Measurements from ENCODE around the gene BRS3. TPM values are rescaled to one million over a fixed set of nuclear protein-coding genes. Genes with fewer than 3 reads are reported as not detected.

BRS3 gene
- total and polyA plus RNA-seq, 2 experiments from 2014 or later: not detected

DNA sequence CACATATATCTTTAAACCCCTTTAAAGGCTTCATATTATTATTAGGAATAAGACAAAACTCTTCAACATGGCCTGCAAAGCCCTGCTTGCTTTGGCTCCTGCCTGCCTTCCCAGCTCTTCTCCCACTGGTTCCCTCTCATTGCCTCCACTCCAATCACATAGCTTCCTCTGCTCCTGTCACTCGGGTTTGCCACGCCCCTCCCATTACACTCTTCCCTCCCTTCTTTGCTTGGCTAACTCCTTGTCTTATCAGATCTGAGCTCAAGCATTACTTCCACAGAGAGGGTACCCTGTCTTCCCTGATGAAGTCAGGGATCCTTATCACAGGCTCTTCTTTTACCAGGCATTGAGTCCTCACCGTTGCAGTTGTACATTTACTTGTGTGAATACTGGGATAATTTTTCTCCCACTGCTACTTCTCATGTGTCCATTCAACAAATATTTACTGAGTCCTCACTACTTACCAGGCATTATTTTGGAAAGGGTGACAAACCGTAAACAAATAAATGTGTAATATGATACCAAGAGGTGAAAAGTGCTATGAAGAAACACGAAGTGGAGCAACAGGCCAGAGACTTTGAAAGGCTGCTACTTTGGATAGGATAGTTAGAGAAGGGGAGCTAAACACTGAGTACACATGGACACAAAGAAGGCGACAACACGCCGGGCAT is 41.0 kb downstream of the BRS3 start (continued):
- TF ChIP-seq, protein P1, sequence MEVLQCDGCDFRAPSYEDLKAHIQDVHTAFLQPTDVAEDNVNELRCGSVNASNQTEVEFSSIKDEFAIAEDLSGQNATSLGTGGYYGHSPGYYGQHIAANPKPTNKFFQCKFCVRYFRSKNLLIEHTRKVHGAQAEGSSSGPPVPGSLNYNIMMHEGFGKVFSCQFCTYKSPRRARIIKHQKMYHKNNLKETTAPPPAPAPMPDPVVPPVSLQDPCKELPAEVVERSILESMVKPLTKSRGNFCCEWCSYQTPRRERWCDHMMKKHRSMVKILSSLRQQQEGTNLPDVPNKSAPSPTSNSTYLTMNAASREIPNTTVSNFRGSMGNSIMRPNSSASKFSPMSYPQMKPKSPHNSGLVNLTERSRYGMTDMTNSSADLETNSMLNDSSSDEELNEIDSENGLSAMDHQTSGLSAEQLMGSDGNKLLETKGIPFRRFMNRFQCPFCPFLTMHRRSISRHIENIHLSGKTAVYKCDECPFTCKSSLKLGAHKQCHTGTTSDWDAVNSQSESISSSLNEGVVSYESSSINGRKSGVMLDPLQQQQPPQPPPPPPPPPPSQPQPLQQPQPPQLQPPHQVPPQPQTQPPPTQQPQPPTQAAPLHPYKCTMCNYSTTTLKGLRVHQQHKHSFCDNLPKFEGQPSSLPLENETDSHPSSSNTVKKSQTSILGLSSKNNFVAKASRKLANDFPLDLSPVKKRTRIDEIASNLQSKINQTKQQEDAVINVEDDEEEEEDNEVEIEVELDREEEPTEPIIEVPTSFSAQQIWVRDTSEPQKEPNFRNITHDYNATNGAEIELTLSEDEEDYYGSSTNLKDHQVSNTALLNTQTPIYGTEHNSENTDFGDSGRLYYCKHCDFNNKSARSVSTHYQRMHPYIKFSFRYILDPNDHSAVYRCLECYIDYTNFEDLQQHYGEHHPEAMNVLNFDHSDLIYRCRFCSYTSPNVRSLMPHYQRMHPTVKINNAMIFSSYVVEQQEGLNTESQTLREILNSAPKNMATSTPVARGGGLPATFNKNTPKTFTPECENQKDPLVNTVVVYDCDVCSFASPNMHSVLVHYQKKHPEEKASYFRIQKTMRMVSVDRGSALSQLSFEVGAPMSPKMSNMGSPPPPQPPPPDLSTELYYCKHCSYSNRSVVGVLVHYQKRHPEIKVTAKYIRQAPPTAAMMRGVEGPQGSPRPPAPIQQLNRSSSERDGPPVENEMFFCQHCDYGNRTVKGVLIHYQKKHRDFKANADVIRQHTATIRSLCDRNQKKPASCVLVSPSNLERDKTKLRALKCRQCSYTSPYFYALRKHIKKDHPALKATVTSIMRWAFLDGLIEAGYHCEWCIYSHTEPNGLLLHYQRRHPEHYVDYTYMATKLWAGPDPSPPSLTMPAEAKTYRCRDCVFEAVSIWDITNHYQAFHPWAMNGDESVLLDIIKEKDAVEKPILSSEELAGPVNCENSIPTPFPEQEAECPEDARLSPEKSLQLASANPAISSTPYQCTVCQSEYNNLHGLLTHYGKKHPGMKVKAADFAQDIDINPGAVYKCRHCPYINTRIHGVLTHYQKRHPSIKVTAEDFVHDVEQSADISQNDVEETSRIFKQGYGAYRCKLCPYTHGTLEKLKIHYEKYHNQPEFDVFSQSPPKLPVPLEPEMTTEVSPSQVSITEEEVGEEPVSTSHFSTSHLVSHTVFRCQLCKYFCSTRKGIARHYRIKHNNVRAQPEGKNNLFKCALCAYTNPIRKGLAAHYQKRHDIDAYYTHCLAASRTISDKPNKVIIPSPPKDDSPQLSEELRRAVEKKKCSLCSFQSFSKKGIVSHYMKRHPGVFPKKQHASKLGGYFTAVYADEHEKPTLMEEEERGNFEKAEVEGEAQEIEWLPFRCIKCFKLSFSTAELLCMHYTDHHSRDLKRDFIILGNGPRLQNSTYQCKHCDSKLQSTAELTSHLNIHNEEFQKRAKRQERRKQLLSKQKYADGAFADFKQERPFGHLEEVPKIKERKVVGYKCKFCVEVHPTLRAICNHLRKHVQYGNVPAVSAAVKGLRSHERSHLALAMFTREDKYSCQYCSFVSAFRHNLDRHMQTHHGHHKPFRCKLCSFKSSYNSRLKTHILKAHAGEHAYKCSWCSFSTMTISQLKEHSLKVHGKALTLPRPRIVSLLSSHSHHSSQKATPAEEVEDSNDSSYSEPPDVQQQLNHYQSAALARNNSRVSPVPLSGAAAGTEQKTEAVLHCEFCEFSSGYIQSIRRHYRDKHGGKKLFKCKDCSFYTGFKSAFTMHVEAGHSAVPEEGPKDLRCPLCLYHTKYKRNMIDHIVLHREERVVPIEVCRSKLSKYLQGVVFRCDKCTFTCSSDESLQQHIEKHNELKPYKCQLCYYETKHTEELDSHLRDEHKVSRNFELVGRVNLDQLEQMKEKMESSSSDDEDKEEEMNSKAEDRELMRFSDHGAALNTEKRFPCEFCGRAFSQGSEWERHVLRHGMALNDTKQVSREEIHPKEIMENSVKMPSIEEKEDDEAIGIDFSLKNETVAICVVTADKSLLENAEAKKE (CRISPR knock-in tag; IDR thresholded peaks at IDR 0.05): no peak
- TF ChIP-seq JUNB (IDR thresholded peaks at IDR 0.05; ENCODE audit: unreplicated experiment) (no peak), ZNF331 (CRISPR knock-in tag; IDR thresholded peaks at IDR 0.05; ENCODE audit: low read depth) (no peak), CREB1 (CRISPR knock-in tag; IDR thresholded peaks at IDR 0.05; ENCODE audit: low read depth) (no peak)

DNA sequence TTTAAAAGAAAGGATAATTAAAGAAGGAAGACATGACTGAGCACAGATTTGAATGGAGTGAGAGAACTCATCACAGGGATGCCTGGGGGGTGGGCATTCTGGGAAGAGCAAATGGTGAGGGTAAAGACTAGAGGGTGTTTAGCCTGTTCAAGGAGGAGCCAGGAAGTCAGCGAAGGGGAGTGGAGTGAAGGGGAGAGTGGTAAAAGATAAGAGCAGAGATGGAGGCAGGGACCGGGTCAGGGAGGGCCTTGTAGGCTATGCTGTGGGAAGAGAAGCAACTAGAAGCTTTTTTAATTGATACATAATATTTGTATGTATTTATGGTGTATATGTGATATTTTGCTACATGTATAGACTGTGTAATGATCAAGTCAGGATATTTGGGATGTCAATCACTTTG is 42.0 kb downstream of the BRS3 start:
- Histone ChIP-seq H3K4me3 (no peak overlapping the region), H2AFZ (no peak overlapping the region), H3F3A (replicated peaks; ENCODE audit: low read depth) (no peaks in the 10 kb centered on the region), H3K4me2 (no peak overlapping the region), H4K20me1 (replicated peaks; ENCODE audit: insufficient read depth) (no peaks in the 10 kb centered on the region), H3K27ac (ENCODE audit: low read depth) (no peak overlapping the region), H3K79me2 (replicated peaks; ENCODE audit: insufficient read depth) (no peaks in the 10 kb centered on the region), H3K9me2 (ENCODE audit: insufficient read depth) (no peaks in the 10 kb centered on the region), H3K36me3 (ENCODE audit: insufficient read depth) (no peaks in the 10 kb centered on the region), H3K27me3 (ENCODE audit: insufficient read depth) (no peaks in the 10 kb centered on the region), H3K4me1 (ENCODE audit: insufficient read depth) (no peaks in the 10 kb centered on the region)
- Mint-ChIP-seq H3K27me3 (ENCODE audit: insufficient read depth, low read depth, poor library complexity) (peaks cover 2% of the 10 kb centered on the region), H3K27ac (no peak overlapping the region), H3K9me3 (no peaks in the 10 kb centered on the region), H3K4me3 (no peak overlapping the region), H3K36me3 (ENCODE audit: low read depth) (no peaks in the 10 kb centered on the region), H3K4me1 (peaks cover 8% of the 10 kb centered on the region; the same call in 2 of the 3 replicates)
- ATAC-seq (peak; percentile 49), DNase-seq (ENCODE audit: low spot score) (peak; percentile 33)
- TF ChIP-seq, protein P2, sequence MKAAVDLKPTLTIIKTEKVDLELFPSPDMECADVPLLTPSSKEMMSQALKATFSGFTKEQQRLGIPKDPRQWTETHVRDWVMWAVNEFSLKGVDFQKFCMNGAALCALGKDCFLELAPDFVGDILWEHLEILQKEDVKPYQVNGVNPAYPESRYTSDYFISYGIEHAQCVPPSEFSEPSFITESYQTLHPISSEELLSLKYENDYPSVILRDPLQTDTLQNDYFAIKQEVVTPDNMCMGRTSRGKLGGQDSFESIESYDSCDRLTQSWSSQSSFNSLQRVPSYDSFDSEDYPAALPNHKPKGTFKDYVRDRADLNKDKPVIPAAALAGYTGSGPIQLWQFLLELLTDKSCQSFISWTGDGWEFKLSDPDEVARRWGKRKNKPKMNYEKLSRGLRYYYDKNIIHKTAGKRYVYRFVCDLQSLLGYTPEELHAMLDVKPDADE (IDR thresholded peaks at IDR 0.05): no peak
- TF ChIP-seq, protein P3, sequence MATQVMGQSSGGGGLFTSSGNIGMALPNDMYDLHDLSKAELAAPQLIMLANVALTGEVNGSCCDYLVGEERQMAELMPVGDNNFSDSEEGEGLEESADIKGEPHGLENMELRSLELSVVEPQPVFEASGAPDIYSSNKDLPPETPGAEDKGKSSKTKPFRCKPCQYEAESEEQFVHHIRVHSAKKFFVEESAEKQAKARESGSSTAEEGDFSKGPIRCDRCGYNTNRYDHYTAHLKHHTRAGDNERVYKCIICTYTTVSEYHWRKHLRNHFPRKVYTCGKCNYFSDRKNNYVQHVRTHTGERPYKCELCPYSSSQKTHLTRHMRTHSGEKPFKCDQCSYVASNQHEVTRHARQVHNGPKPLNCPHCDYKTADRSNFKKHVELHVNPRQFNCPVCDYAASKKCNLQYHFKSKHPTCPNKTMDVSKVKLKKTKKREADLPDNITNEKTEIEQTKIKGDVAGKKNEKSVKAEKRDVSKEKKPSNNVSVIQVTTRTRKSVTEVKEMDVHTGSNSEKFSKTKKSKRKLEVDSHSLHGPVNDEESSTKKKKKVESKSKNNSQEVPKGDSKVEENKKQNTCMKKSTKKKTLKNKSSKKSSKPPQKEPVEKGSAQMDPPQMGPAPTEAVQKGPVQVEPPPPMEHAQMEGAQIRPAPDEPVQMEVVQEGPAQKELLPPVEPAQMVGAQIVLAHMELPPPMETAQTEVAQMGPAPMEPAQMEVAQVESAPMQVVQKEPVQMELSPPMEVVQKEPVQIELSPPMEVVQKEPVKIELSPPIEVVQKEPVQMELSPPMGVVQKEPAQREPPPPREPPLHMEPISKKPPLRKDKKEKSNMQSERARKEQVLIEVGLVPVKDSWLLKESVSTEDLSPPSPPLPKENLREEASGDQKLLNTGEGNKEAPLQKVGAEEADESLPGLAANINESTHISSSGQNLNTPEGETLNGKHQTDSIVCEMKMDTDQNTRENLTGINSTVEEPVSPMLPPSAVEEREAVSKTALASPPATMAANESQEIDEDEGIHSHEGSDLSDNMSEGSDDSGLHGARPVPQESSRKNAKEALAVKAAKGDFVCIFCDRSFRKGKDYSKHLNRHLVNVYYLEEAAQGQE (IDR thresholded peaks at IDR 0.05; ENCODE audit: unreplicated experiment): no peak
- TF ChIP-seq ZNF331 (CRISPR knock-in tag; IDR thresholded peaks at IDR 0.05; ENCODE audit: low read depth): no peak
- no peak for TF ChIP-seq EZH2 (IDR thresholded peaks at IDR 0.05; ENCODE audit: low read depth, unreplicated experiment)
- no peak for TF ChIP-seq ZNF114 (CRISPR knock-in tag; IDR thresholded peaks at IDR 0.05)
- no peak for TF ChIP-seq JUNB (IDR thresholded peaks at IDR 0.05; ENCODE audit: unreplicated experiment)
- TF ChIP-seq NANOG (IDR thresholded peaks at IDR 0.05; ENCODE audit: borderline replicate concordance): no peak
- no peak for TF ChIP-seq CREB1 (CRISPR knock-in tag; IDR thresholded peaks at IDR 0.05; ENCODE audit: low read depth)
- no peak for TF ChIP-seq STAT1 (IDR thresholded peaks at IDR 0.05; ENCODE audit: unreplicated experiment)
